Glomerular endothelial cell (primary cell): ENCODE data around the gene DVL2. TPM values are rescaled to one million over a fixed set of nuclear protein-coding genes. Genes with fewer than 3 reads are reported as not detected.
A peak's percentile ranks its signal among the peaks of the same experiment; 100 is the strongest.

Experiments
- DNase-seq: peaks from one replicate; pipeline ENCODE4 v3.0.0-alpha.2; 2011; ENCODE audit warnings: low read depth, low spot score; ENCODE audit errors: extremely low read depth
- total RNA-seq: library from RNA; depleted of rRNA; stranded (reverse); fragments of >200 nt; gene quantifications from 2 replicates; pipeline ENCODE4 v1.2.3, GENCODE V29; 2015

The DVL2 gene
- total RNA-seq, 1 donor from 2014 or later: 41.6 TPM

GRCh38 chr17:7219812-7220592, 14.3 kb downstream of the DVL2 start, which contains the start of the genes ACADVL and DLG4:
TSS of gene ACADVL (plus strand) at chr17:7219938. CDS start at chr17:7219985, 47 bp downstream.
TSS of gene DLG4 (minus strand) at chr17:7219836.
- no peak for DNase-seq

- no peak for DNase-seq
Measured at GRCh38 chr17:7219229-7219811, 15.0 kb downstream of the DVL2 start.

- DNase-seq: no peak
Measured at GRCh38 chr17:7218758-7219157, 15.6 kb downstream of the DVL2 start.

- DNase-seq: no peak
Measured at GRCh38 chr17:7218166-7218565, 16.2 kb downstream of the DVL2 start.

GRCh38 chr17:7217113-7217987, 17.0 kb downstream of the DVL2 start:
- DNase-seq: no peak

DNA sequence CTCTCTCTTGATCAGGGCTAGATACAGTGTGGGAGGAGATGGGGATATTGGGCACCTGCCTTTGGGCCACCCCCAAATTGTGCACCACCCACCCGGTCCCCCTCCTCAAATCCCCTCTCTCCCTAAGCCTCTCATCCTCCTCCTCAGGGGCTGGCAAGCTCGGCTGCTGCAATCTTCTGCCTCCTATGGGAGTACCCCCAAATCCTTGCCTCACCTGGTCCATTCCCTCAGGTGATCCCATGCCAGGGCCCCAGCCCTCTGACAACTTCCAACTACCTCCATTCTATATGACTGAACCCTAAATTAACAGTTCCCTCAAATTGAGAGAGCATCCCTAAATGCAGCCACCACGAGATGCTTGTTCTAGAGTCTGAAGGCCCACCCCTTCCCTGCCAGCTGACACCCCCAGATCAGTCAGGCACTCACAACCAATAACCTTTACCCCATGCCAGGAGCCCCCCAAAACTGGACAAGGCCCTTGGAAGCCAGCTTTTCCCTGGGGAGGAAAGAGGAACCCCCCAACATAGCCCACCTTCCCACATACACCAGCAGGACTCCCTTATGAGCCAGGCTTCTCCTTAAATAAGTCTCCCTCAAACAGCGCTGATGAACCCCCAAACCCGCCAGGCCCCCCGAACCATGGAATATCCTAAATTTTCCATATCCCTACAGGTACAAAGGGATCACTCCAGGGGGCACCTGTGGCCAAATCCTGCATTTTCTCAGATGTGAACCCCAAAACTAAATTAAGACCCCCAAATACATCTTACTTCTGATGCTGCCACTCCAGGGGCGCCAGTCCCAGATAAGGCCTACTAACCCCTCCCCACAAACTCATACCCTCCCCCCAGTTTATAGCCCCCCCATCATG, 17.8 kb downstream of the DVL2 start:
- DNase-seq: no peak

- DNase-seq: no peak
Measured at GRCh38 chr17:7215652-7216180, 18.6 kb downstream of the DVL2 start.

- DNase-seq: no peak
Measured at GRCh38 chr17:7215136-7215638, 19.1 kb downstream of the DVL2 start.

- DNase-seq: no peak
Measured at GRCh38 chr17:7214300-7215135, 19.8 kb downstream of the DVL2 start.

DNA sequence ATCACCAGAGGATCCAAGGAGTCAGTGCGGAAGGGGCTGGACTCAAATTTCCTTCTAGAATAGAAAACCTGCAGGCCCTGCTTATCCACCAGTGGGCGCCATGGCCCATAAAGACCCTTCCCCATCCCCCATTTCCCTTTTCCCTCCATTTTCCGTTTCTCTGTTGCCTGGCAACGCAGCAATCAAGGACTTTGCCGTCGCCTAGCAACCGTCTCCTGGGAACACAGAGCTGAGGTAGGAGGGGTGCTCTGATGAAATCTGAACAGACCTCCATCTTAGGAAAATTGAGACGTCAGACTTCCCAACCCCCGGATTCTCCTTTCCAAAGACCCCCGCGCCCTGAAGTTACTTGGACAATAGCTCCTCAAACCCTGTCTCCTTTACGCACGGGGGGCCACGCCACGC, 20.4 kb downstream of the DVL2 start:
- DNase-seq: no peak

DNA sequence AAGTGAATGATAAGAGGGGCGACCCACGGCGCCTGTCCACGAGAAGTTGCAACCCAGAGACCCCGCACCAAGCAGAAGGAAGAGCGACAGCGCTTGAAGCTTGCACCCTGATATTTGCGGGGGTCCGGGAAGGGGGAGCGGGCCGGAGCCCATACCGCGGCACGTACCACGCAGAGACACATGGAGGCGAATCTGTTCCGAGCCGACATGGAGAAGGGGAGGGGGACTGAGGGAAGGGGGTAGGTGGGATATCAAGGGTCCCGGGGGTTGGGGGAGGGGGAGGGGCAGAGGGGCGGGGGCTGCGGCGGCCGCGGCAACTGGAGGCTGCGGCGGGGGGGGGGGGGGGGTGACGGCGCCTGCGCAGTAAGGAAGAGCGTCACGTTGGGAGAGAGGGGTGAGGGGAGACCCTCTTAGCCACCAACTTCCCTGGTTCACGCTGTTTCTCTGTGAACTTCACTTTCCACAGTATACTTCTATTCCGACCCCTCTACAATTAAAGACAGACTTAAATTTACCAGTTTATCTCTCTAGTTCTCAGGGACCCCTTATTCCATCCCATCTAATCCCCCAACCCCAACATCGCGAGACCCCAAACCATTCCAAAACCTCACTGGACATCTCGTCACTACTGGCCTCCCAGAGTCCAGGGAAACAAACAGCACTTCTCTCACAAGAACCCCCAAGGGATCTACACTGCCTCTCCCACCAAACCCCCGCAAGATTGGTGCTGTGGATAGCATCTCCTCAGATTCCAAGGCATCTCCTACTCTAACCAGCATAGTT, 22.6 kb downstream of the DVL2 start:
- DNase-seq: no peak

- no peak for DNase-seq
Measured at GRCh38 chr17:7208754-7209460, 25.4 kb downstream of the DVL2 start.

GRCh38 chr17:7208027-7208571, 26.2 kb downstream of the DVL2 start:
- DNase-seq: no peak

GRCh38 chr17:7207120-7208001, 27.0 kb downstream of the DVL2 start:
- no peak for DNase-seq

GRCh38 chr17:7205561-7205960, 28.8 kb downstream of the DVL2 start:
- no peak for DNase-seq

DNA sequence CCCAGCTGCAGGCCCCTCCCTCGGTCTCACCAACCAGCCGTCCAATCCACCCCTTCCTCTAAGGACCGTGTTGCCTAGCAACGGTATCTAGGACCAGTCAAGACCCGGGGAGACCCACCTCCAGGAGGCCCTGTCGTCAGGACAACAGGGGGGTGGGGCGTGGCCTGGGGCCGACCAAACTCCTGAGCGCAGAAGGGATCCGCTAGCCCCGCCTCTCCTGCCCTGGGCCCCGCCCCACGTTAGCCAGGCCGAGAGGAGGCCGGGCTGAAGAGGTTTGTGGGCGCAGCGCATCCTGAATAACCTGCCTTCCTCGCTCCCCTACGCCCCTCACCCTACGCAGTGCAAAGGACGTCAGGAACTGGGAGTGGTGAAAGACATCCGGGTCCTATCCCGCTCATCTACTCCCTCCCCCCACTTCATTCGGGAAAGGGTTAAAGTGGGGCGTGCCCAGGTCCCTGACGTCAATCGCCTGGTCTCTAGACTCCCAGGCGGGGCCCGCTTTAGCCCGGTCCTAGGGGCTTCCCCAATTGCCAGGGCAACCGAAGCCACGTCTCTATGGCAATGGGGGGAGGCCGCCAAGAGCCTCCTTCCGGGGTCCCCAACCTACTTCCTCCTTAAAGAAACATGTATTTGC, 29.4 kb downstream of the DVL2 start:
- peak; percentile 23 for DNase-seq
